Medulla oblongata (tissue), 1 donor: ENCODE data around the gene TUBB.

ENCODE experiments used
- DNase-seq: peaks from one replicate; pipeline ENCODE4 v3.0.0-alpha.2; 2015; ENCODE audit errors: extremely low spot score

TUBB gene

DNA sequence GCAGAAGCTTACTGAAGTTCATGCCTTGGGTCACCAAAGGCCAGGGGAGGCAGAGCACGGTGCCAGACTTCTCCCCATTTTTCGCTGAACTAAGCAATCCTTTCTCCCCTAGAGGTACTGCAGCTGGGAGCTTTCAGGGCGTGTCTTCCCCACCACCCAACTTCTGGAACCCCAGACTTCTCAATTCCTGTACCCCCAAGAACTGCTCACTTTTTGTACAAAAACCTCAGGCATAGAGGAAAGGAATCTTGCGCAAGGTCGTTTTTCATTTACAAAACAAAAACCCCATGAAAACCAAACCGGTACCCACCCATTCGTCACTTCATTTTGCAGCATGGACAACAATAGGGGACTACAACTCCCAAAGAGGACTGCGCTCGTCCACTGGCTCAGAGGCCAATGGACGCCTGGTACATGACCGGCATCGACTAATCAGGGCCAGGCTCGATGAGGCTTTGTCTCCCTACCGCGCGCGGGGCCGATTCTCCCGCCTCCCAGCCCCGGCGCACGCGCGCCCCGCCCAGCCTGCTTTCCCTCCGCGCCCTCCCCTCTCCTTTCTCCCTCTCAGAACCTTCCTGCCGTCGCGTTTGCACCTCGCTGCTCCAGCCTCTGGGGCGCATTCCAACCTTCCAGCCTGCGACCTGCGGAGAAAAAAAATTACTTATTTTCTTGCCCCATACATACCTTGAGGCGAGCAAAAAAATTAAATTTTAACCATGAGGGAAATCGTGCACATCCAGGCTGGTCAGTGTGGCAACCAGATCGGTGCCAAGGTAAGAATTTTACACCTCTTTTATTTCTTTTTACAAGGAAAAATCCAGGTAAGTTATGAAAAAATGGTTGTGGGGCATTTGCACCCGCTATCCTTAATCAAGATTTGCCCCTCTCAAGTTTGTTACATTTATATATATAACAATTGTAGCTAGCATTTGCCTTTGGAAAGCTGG is at the start of gene TUBB:
TSS of gene TUBB (plus strand) at position 562 of the 947 bp plus-strand sequence. CDS start at position 717, 155 bp downstream.
- peak; percentile 99 for DNase-seq

DNA sequence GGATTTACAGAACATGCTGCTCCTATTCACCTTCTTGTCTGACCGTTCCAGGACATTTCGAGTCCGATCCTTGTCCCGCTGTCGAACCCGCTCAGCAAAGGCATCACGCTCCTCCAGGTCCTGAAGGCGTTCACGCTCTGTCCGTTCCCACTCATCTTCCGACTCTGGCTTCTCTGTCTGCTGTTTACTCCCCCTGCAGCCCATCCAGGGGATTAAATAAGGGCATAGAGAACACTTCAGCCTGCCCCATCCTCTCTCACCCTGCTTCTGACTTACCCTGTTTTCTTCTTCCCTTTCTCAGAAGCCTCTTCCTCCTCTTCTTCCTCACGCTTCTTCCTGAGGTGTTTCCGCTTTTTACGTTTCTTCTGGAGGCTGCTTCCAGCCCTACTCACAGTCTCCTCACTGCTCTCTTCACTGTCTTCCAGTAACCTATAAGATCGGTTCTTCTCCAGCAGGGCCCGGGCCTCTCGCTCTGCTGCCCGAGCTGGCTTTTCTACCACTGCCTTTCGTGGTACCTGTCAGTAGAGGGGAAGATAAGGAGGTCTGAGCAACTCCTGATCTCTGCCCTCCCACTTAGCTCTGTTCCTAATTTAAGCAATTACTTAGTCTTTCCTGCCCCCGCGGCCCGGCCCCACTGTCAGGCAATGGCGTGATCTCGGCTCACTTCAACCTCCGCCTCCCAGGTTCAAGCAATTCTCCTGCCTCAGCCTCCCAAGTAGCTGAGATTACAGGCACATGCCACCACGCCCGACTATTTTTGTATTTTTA is 49.2 kb upstream of the TUBB start:
- DNase-seq = no peak

DNA sequence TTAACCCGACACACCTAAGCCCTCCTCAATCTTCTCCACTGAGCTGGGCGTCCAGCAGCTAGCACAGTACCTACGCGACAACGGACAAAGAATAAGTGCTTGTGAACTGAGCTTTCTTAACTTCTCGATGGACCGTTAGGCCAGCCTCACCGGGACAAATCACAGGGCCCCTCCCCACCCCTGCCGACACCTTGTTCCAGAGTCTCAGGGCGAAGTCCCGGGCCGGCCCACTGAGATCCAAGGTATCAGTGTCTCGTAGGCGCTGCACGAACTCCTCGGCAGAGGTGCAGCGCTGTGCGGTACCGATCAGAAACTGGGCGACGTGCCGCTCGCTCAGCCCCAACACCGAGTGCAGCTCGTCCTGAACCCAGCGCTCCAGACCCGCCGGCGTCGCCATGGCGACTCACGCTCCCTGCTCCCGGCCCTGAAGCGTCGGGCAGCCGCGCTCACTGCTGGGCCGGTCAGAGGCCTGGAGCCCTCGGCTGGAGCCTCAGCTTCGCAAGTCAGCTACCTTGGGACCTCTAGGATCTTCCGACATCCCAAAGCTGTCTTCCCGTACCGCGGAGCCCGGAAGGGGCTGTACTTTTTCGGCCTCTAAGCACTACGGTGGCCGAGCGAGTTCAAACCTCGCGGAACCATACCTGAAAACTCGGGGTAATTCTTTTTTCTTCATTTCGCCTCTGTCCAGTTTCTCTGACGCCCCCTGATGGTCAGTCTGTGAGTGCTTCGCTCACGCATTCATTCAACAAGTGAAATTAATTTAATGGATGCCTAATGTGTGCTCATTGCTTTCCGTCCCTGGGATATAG is 47.5 kb upstream of the TUBB start, which contains the start of gene DHX16:
TSS of gene DHX16 (minus strand) at position 562 of the 809 bp plus-strand sequence. CDS start at position 397, 165 bp downstream.
- peak; percentile 96 for DNase-seq

DNA sequence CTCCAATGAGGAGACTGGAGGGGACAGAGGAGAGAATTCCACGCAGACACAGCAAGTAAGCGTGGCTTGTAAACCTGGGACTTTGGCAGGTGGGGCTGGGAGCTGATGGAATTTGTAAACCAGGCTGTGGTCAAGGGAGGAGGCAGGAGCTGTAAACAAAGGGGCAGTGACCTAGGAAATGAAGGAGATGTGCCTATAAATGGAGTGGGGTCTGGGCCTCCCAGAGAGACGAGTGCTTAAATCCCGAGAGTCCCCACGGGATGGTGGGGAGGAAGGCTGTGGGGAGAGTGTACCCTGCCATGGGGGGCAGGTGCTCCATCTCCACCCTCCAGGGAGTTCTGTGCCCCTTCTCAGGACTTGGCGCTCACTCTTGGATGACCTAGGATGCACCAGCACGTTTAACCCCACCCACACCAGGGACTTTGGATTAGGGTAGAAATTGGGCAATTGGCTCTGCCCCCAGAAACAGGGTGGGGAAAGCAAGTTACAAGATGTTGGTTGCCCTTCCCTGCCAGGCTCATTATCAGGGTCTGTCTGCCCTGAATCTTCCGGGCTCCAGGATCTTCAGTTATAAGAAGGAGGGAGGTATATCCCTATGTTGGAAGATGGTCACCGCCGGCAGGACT is 43.4 kb upstream of the TUBB start:
- DNase-seq = no peak

DNA sequence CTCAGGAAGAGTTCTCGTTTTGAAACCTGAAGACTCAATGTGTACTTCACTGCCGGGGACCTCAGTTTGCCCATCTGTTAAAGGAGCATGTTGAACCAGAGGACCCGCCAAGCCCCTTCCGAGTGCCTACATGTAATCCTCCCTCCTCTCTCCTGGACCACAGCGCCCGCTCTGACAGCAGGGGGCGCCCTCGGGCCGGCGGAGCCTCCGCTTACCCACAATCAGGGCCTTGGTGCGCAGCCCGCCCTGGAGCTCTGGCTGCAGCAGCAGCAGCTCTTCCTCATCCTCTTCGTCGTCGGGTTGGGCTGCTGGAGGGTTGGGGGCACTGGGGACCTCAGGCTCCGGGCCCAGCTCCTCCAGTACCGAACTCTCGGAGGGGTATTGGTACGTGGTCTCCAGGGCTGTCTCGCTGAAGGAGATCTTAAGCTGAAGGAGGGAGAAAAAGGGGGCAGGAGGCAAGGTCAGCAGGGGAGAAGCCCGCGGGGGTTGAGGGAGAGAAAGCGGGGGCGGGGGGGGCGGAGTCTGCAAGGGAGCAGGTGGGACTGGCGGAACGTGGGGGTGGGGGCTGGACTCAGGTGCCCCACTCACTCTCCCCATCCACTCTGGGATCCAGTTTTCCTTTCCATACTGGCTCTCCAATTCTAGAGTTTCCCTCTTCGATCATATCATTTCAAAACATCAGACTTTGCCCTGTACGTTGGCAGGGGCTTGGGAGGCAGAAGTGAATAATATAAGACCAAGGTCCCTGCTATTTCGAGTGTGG is 41.0 kb upstream of the TUBB start:
- DNase-seq = peak; percentile 86

DNA sequence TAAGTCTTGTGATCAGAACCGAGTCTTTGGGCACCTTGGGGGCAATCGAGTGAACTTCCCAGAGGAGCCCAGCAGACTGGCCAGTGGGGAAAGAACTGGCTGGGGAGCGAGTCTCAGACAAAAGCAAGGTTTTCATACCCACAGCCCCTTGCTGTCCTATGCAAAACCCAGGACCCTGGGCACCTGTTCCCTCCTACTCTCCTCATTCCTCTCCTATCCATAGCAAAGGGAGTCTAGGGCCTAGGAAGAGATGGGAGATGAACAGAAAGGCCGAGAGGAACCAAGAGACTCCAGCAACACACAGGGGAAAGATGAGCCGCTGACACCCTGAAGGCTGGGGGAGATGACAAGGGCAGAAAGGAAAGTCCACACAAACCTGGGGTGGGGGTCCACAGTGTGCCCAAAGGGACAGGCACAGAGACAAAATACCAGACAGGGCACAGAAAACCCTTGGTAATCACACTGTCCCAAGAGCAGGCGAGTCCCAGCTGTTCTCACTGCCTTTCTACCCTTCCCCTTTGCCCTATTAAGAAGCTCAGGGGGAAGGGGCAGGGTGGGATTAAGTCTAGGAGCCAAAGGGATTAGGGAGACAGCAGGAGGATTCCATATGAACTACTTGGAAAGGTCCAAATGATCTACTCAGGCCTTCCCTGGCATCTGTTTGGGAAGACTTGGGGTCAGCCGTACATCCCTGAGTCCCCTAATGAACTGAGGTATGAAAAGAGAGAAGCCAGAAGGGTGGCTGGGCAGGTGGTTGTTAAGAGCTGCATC is 40.2 kb upstream of the TUBB start:
- no peak for DNase-seq

DNA sequence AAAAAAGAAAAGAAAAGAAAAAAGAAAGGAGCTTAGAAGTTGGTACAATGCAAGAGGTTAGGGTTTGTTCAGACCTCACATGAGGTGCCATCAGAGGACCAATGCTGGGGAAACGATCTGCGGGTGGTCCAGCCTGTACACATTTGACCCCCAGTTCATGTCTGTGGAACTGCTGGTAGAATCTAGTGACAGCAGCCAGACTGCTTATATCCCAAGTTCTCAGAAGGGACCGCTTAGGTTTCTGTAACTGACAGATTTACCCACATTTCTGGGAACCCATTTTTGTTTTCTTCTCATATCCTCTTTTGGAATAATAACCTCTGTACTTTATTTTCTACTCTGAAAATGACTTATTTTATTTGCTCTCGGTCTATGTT is 38.4 kb upstream of the TUBB start:
- DNase-seq = no peak

DNA sequence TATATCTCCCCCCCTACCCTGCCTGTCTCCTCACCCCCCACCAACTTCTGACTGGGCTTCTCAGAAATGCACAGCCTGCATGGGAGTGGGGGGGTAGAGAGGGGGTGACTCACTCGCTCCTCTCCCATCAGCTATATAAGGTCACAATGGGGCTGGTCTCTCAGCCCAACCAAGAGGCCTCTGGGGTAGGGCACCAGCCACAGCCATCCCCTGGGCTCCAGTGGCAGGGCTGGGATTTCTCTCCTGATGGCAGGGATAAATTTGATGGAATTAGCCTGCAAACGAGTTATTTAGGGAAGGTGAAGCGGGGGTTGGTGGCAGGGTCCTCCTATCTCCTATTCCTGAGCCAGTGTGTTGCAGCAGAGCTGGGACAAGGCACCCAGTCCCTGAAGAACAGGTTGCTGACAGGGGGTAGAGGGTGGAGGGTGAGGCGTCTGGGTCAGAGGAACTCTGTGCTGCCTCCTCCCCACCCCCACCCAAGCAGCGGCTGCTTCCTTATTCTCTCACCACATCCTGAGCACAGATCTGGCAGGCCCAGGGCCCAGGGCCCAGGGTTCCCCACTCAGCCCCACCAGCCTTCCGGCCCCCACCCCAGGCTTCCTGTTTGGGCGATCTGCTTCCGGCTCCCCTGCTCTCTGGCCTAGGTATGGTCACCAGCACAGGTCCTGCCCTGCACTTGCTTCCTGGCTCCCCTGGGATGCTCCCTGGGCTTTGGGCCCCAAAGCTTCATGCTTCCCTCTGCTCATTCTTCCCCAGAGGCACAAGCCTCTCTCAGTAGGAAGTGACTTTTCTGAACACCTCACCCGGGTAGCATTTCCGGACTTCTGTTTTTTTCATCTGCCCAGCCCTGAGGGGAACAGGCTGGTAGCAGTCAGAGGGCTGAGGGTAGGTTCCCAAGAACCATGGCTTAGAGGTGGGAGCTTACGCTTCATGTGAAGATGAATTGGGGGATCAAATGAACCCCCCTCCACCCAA is 37.7 kb upstream of the TUBB start:
- peak; percentile 77 for DNase-seq

DNA sequence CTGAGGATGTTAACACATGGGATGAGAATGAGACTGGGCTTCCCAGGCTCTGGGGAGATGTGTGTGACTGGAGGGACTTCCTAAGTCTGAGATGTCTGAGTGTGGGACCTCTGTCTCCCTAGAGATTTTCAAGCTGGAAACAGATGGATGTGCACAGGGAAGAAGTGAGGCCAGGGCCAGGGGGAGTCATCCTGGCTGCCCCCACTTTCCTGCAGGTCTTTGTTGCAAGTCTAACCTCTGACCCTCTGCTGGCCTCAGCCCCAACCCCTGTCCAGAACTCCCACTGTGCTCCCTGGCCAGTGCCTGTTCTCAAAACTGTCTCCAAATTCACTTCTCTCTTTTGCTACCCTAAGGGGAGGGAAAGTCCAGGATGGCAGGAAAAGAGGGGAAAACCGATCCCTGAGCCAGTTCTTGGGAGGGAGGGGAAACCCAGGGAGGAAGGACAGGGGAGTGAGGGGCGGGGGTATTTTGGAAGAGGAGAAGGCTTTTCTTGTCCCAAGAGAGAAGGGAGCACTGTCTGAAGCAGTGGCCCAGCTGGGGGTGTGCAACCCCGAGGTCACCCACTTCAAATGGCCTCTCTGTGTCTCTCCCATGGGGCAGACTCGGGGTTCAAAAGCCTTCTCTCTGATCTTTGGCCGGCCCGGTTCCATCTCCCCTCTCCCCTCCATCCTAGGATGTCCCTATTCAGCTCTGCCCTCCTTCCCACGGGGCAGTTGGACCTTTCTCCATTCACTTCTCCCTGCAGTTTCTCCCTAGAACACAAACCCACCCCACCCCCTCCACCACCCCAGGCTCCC is 36.8 kb upstream of the TUBB start:
- peak; percentile 23 for DNase-seq

DNA sequence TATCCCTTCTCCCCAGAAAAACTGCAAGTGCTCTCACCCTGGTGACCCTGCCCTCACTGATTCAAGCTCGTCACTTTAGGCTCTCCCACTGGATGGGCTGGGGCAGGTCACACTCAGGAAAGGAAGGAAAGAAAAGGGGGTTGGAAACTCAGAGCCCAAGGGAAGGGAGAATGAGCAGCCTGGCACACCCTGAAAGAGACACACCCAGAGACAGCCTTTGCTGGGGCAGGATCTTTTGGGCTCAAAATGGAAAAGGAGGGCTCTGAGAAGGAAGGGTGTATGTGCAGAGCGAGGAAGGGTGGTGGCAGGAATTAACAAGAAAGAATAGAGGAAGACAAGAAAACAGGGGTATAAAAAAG is 36.2 kb upstream of the TUBB start:
- no peak for DNase-seq

DNA sequence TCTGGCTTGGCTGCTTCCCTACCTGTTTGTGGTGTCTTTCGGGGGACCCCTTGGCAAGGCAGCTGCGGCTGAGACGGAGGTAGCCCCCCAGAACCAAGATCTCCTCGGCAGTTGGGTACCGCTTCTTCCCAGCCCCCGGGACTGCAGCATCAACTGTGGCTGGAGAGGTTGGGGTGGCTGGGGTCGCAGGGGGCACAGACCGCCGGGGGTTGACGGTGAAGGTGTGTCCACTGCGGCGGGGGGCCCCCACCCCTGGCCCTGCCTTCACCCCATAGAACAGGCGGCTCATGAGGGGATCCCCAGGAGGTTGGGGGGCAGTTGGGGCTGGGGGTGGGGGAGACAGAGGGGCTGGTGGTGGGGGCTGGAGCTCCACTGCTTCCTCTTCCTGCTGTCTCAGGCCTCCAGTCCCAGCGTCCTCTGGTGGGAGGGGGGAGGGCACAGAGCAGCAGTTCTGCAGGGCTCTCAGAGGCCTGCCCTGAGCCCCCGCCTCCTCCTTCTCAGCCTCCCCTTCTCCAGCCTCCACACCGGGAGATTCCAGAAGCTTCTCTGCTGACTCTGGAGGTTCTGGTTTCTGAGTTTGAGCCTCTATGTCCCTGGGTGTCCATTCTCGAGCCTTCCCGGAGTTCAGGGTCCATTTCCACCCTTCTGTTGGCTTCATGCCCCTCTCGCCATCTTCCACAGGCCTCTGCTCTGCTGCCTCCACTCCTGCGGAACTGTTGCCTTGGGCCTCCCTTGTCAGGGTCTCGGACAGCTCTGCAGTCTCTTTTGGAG is 35.6 kb upstream of the TUBB start:
- DNase-seq = peak; percentile 50

DNA sequence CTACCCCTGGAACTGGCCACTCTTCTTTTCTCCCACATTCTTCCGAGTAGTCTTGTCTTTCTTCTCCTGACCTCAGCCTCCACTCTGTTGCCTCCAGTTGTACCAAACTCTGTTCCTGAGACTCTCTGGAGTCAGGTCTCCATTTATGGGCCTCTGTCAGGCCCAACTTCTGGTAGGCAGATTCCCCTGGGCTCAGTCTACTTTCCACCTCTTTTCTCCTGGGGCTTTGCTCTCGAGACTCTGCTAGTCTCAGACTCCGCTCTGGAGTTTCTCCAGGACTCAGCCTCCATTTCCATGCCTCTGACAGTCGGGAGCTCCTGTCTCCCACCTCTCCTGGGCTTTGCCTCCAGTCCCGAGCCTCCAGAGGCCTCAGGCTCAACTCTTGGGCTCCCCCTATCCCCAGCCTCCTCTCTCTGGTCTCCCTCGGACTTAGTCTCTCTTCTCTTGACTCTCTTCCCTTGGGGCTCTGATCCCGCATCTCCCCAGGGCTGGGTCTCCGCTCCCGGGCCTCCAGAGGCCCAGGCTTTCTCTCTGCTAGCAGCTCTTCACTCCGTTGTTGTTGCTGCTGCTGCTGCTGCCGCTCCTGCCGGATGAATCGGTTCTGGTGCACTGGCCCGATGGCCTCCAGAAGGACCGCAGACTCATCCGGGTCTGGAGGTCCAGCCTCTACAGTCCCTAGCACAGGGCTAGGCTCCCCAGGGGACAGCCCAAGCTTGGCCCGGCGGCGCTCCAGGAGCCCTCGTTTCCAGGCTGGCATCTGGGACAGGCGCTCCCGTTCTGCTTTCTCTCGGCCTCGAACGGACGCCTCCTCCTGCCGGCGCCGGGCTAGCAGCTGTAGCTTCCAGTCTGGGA is 34.8 kb upstream of the TUBB start:
- DNase-seq = no peak

DNA sequence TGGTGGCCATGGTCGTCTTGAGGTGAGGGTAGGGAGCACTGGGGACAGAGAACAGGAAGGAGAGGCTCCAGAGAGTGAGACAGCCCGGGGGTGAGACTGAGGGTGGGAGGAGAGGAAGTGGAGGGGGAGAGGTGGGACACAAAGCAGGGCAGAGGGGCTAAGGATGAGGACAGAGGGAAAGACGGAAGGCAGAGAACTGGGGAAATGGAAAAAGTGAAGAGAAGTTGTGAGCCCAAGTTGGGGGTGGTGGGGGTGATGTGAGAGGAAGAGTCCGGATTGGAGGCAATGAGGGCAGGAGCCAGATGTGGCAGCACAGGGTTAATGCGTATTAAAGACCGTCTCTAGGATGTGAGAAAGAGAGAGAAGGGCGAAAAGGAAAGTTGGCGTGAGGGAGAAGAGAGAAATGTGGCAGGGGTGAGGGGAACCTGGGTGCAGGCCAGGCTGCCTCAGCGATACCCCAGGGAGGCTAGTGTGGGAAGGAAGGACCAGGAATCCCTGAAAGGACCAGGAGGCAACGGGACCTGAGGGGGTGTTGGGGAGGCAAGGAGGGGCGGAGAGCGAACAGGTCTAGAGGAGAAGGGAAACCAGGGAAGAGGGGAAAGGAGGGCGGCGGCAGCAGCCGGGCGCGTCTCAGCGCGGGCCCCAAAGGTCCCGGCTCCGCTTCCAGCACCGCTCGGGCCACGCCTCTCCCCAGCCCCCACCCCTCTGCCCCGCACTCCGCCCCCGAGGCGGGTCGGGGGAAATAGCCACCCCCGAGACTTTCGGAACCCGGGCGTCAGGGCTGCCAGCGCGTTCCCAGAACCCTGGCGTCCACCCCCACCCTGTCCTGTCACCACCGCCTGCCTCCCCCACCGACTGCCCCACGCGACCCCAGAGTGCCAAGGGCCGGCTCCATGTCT is 33.9 kb upstream of the TUBB start, which contains the start of gene PPP1R18:
TSS of gene PPP1R18 (minus strand) at position 637 of the 899 bp plus-strand sequence. CDS start at position 10, 627 bp downstream.
- peak; percentile 75 for DNase-seq

DNA sequence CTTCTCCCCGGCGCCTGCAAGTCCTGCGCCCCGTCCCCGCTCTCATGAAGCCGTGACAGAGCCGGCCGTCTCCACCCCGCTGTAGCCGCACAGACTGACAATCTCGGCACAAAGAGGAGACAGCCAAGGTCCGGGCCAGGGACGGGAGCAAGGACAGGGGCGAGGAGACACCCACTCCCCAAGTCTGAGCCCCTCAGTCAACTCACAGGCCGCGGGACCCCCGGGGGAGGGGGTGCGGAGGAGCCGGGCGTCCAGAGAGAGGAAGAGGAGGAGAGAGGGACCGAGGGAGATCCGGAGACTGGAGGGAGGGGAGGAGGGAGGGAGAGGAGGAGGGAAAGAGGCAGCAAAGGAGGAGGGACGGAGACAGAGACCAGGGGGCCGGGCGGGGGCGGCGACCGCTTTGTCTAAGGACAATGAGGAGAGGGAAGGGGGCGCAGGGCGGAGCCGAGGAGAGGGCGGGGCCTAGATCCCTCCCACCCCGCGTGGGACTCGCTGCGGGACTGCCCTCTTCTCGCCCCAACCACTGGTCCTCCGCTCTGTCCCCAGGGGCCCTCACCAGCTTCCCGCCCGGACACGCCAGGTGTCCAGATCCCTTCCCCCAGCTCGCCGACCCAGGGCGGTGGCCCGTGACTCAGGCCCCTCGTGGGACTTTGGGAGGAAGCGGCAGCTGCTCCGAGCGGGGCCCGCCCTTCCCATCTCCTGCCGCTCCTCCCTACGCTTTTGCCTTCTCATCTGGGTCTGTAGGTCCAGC is 33.1 kb upstream of the TUBB start:
- DNase-seq = peak; percentile 72
